Common myeloid progenitor, CD34-positive (primary cell): ENCODE data around the gene DCLK3.

Source experiments
- CTCF ChIA-PET: fragments of 350-600 bp; sonication (Branson Sonifier 250); formaldehyde crosslinking; loops from one replicate; lab custom pipeline; 2021; ENCODE audit warnings: antibody characterized with exemption; lab: Charles Lee
- POLR2A ChIA-PET: fragments of 350-600 bp; sonication (Branson Sonifier 250); formaldehyde crosslinking; loops from one replicate; lab custom pipeline; 2021; ENCODE audit warnings: antibody characterized with exemption; lab: Charles Lee
- DNase-seq, 3 donors: peaks; one replicate each; pipeline versions ENCODE4 v3.0.0 to v3.0.0-alpha.2; 2013
- H3K27ac ChIP-seq, 2 experiments: 1 replicate in 1 of 2; 2 replicates in 1 of 2; pipeline ENCODE4 v1.7.0; 2013; ENCODE audit warnings: inconsistent platforms in 2 of 2, low read length in 2 of 2, mild to moderate bottlenecking in 2 of 2, low read depth in 1 of 2, moderate library complexity in 1 of 2; ENCODE audit not compliant: severe bottlenecking in 2 of 2, insufficient read depth in 1 of 2, poor library complexity in 1 of 2
- H3K27me3 ChIP-seq, 5 experiments: replicated peaks in 2 of 5; 1 replicate in 3 of 5; 2 replicates in 2 of 5; pipeline versions ENCODE4 v1.6.1 to v1.7.0; 2013; ENCODE audit warnings: low read length in 4 of 5, mild to moderate bottlenecking in 2 of 5, moderate library complexity in 2 of 5, inconsistent platforms in 1 of 5; ENCODE audit not compliant: insufficient read depth in 5 of 5, control insufficient read depth in 4 of 5
- H3K36me3 ChIP-seq, 4 experiments: 1 replicate in 2 of 4; 2 replicates in 2 of 4; pipeline versions ENCODE4 v1.6.1 to v1.7.0; 2013; ENCODE audit warnings: low read length in 3 of 4, control low read depth in 1 of 4, mild to moderate bottlenecking in 1 of 4; ENCODE audit not compliant: control insufficient read depth in 4 of 4, insufficient read depth in 4 of 4
- H3K4me1 ChIP-seq, 4 experiments: 1 replicate in 3 of 4; 2 replicates in 1 of 4; pipeline versions ENCODE4 v1.6.1 to v1.7.1; 2013; ENCODE audit warnings: low read length in 3 of 4, mild to moderate bottlenecking in 3 of 4, control low read depth in 1 of 4, inconsistent platforms in 1 of 4, moderate library complexity in 1 of 4; ENCODE audit not compliant: control insufficient read depth in 4 of 4, insufficient read depth in 4 of 4; ENCODE audit errors: control extremely low read depth in 1 of 4
- H3K4me3 ChIP-seq, 7 experiments: 1 replicate in 4 of 7; 2 replicates in 3 of 7; pipeline versions ENCODE4 v1.5.1 to v1.7.0; 2013; ENCODE audit warnings: mild to moderate bottlenecking in 7 of 7, low read length in 6 of 7, moderate library complexity in 6 of 7, inconsistent platforms in 2 of 7, low read depth in 2 of 7, control low read depth in 1 of 7; ENCODE audit not compliant: insufficient read depth in 4 of 7, control insufficient read depth in 1 of 7; ENCODE audit errors: extremely low read depth in 1 of 7
- H3K9me3 ChIP-seq, 5 experiments: 1 replicate in 4 of 5; 2 replicates in 1 of 5; pipeline versions ENCODE4 v1.6.1 to v1.7.1; 2013; ENCODE audit warnings: low read length in 4 of 5, mild to moderate bottlenecking in 2 of 5, inconsistent platforms in 1 of 5, low read depth in 1 of 5, moderate library complexity in 1 of 5; ENCODE audit not compliant: control insufficient read depth in 4 of 5, insufficient read depth in 2 of 5; ENCODE audit errors: control extremely low read depth in 1 of 5
- WGBS: methylation state at CpG from one replicate; pipeline ENCODE4 v1.1.5; 2013; ENCODE audit not compliant: insufficient coverage; 5-methylcytosine and 5-hydroxymethylcytosine counted together

DCLK3 gene

GRCh38 chr3:36679384-36680200 lies 84.8 kb downstream of the DCLK3 start:
- peaks cover 1 to 39% (median 18%) of the 10 kb centered on the region in 5 experiments for H3K9me3 ChIP-seq
- H3K27ac ChIP-seq, result no peak overlapping the region
- H3K27me3 ChIP-seq, result no peaks in the 10 kb centered on the region
- no peaks in the 10 kb centered on the region for H3K4me1 ChIP-seq
- ChIA-PET POLR2A (no interaction called here), CTCF (no interaction called here)
- no peaks in the 10 kb centered on the region for H3K36me3 ChIP-seq
- no peak for DNase-seq
- H3K4me3 ChIP-seq, result no peak overlapping the region
- WGBS, result no CpG with 5 or more reads among the region's 1 CpG

- Histone ChIP-seq H3K4me1 (no peaks in the 10 kb centered on the region), H3K4me3 (peak overlapping the region in 1 of 7 experiments; percentile 14), H3K27ac (no peak overlapping the region), H3K9me3 (peaks cover 0 to 39% (median 18%) of the 10 kb centered on the region in 5 experiments), H3K36me3 (no peaks in the 10 kb centered on the region), H3K27me3 (no peaks in the 10 kb centered on the region)
- DNase-seq, result peak in 1 of 3 donors; percentile 9
- ChIA-PET POLR2A (no interaction called here), CTCF (interaction anchor here (1.5 kb wide), 1 partner anchor 15 kb away, joined by 4 read pairs; no protein-coding TSS in a partner anchor)
- WGBS, result no CpG with 5 or more reads among the region's 2 CpGs
Measured at GRCh38 chr3:36678216-36679013, 85.9 kb downstream of the DCLK3 start.

GRCh38 chr3:36677331-36678007 lies 86.9 kb downstream of the DCLK3 start:
- WGBS, result no CpG with 5 or more reads among the region's 2 CpGs
- POLR2A ChIA-PET, result no interaction called here
- no peaks in the 10 kb centered on the region for H3K4me1 ChIP-seq
- peaks cover 0 to 39% (median 18%) of the 10 kb centered on the region in 5 experiments for H3K9me3 ChIP-seq
- H3K27ac ChIP-seq, result no peak overlapping the region
- CTCF ChIA-PET, result interaction anchor here (1.5 kb wide), 1 partner anchor 16 kb away, joined by 4 read pairs; no protein-coding TSS in a partner anchor
- no peak overlapping the region for H3K4me3 ChIP-seq
- no peaks in the 10 kb centered on the region for H3K27me3 ChIP-seq
- no peaks in the 10 kb centered on the region for H3K36me3 ChIP-seq
- DNase-seq, result no peak

GRCh38 chr3:36674816-36675215 lies 89.5 kb downstream of the DCLK3 start:
- H3K27ac ChIP-seq, result no peak overlapping the region
- no peaks in the 10 kb centered on the region for H3K36me3 ChIP-seq
- 95% methylated on average over 7 of the region's 11 CpGs for WGBS
- no peaks in the 10 kb centered on the region for H3K4me1 ChIP-seq
- CTCF ChIA-PET, result no interaction called here
- no peak overlapping the region for H3K4me3 ChIP-seq
- POLR2A ChIA-PET, result no interaction called here
- H3K9me3 ChIP-seq, result peaks cover 0 to 26% (median 8%) of the 10 kb centered on the region in 5 experiments
- H3K27me3 ChIP-seq, result no peaks in the 10 kb centered on the region
- DNase-seq, result no peak

GRCh38 chr3:36669764-36670163 lies 94.6 kb downstream of the DCLK3 start:
- WGBS, result no CpG with 5 or more reads among the region's 3 CpGs
- no peaks in the 10 kb centered on the region for H3K27me3 ChIP-seq
- H3K36me3 ChIP-seq, result no peaks in the 10 kb centered on the region
- DNase-seq, result no peak
- no peak overlapping the region for H3K4me3 ChIP-seq
- H3K4me1 ChIP-seq, result no peaks in the 10 kb centered on the region
- CTCF ChIA-PET, result no interaction called here
- peaks cover 0 to 5% (median 2%) of the 10 kb centered on the region in 5 experiments for H3K9me3 ChIP-seq
- no peak overlapping the region for H3K27ac ChIP-seq
- POLR2A ChIA-PET, result interaction anchor here (0.7 kb wide), 1 partner anchor 8 kb away, joined by 5 read pairs; no protein-coding TSS in a partner anchor

GRCh38 chr3:36666166-36666565 lies 98.2 kb downstream of the DCLK3 start:
- no peak for DNase-seq
- Histone ChIP-seq H3K4me1 (no peaks in the 10 kb centered on the region), H3K9me3 (peaks cover 0 to 5% (median 0%) of the 10 kb centered on the region in 5 experiments), H3K27ac (no peak overlapping the region), H3K4me3 (no peak overlapping the region), H3K36me3 (no peaks in the 10 kb centered on the region), H3K27me3 (no peaks in the 10 kb centered on the region)
- POLR2A ChIA-PET, result no interaction called here
- 100% methylated on average over 1 of the region's 2 CpGs for WGBS
- CTCF ChIA-PET, result no interaction called here
